HepG2 (cell line): ENCODE measurements around the gene NDRG2. TPM values are rescaled to one million over a fixed set of nuclear protein-coding genes. Genes with fewer than 3 reads are reported as not detected.

Source experiments
- AHDC1 ChIP-seq: sonication (generic); formaldehyde crosslinking; IDR thresholded peaks from 2 replicates; pipeline ENCODE4 v1.5.1; 2020; ENCODE audit warnings: mild to moderate bottlenecking, missing genetic modification reagents, borderline replicate concordance
- ARID4A ChIP-seq: sonication (generic); formaldehyde crosslinking; IDR thresholded peaks from 2 replicates; pipeline ENCODE4 v1.5.0; 2020; ENCODE audit warnings: mild to moderate bottlenecking, missing genetic modification reagents, borderline replicate concordance
- POLR2AphosphoS5 ChIP-seq: IDR thresholded peaks from 2 replicates; pipeline ENCODE4 v1.6.1; 2012; ENCODE audit warnings: low read depth, low read length
- SALL1 ChIP-seq: sonication (generic); formaldehyde crosslinking; IDR thresholded peaks from 2 replicates; pipeline ENCODE4 v1.8.0; 2022; ENCODE audit warnings: mild to moderate bottlenecking, missing genetic modification reagents
- UBTF ChIP-seq: sonication (generic); formaldehyde crosslinking; IDR thresholded peaks from 2 replicates; pipeline ENCODE4 v1.4.0; 2020; ENCODE audit warnings: mild to moderate bottlenecking, missing genetic modification reagents
- ZFX ChIP-seq: sonication (generic); formaldehyde crosslinking; IDR thresholded peaks from 2 replicates; pipeline ENCODE4 v1.4.0; 2020; ENCODE audit warnings: mild to moderate bottlenecking, low read depth, missing genetic modification reagents, moderate library complexity
- ZNF777 ChIP-seq: sonication (generic); formaldehyde crosslinking; IDR thresholded peaks from 2 replicates; pipeline ENCODE4 v1.4.0; 2020; ENCODE audit warnings: missing genetic modification reagents
- polyA plus RNA-seq, 8 experiments: library from polyadenylated mRNA; depleted of rRNA in 3 of 8; stranded (reverse) in 7 of 8; unstranded in 1 of 8; fragments of >200 nt; fragmentation: Illumina TruSeq in 4 of 8; extraction: Trizol in 4 of 8; gene quantifications; 2 replicates each; pipeline versions ENCODE4 v1.2.1 to v1.2.3, GENCODE V29; 2011 to 2016; ENCODE audit warnings: low read depth in 4 of 8, missing spikeins in 1 of 8, mixed read lengths in 1 of 8; ENCODE audit not compliant: insufficient read depth in 1 of 8
- total RNA-seq, 5 experiments: library from RNA; depleted of rRNA; stranded (reverse); fragments of >200 nt; fragmentation: Illumina TruSeq; extraction: Trizol; gene quantifications; 2 replicates each; pipeline ENCODE4 v1.2.3, GENCODE V29; 2016; ENCODE audit warnings: low read depth in 1 of 5

Gene NDRG2
- total and polyA plus RNA-seq, 2 of the 13 experiments (the other 11 are each of a cell fraction or from before 2014, with no cell fraction given) = 27.2 to 189 TPM

- 0 out of 2 replicates have a peak, but pooled peaks have one; percentile 31 for TF ChIP-seq AHDC1 (CRISPR knock-in tag)
- TF ChIP-seq SALL1 (CRISPR knock-in tag) = peak; percentile 34; the same call in 1 of the 2 replicates
- no peak; the same call in 1 of the 2 replicates for TF ChIP-seq POLR2AphosphoS5
- 0 out of 2 replicates have a peak, but pooled peaks have one; percentile 26 for TF ChIP-seq UBTF (CRISPR knock-in tag)
- TF ChIP-seq ZNF777 (CRISPR knock-in tag) = 0 out of 2 replicates have a peak, but pooled peaks have one; percentile 46
- TF ChIP-seq ARID4A = peak; percentile 32; the same call in 1 of the 2 replicates
- peak; percentile 18; the same call in 1 of the 2 replicates for TF ChIP-seq ZFX (CRISPR knock-in tag)
Observed at GRCh38 chr14:21058903-21059302, 34.0 kb upstream of the NDRG2 start (continued).
